Measurements from ENCODE around the gene SET. TPM values are rescaled to one million over a fixed set of nuclear protein-coding genes. Genes with fewer than 3 reads are reported as not detected.

SET gene
- total RNA-seq, 1 donor from 2014 or later = 551 TPM

DNA sequence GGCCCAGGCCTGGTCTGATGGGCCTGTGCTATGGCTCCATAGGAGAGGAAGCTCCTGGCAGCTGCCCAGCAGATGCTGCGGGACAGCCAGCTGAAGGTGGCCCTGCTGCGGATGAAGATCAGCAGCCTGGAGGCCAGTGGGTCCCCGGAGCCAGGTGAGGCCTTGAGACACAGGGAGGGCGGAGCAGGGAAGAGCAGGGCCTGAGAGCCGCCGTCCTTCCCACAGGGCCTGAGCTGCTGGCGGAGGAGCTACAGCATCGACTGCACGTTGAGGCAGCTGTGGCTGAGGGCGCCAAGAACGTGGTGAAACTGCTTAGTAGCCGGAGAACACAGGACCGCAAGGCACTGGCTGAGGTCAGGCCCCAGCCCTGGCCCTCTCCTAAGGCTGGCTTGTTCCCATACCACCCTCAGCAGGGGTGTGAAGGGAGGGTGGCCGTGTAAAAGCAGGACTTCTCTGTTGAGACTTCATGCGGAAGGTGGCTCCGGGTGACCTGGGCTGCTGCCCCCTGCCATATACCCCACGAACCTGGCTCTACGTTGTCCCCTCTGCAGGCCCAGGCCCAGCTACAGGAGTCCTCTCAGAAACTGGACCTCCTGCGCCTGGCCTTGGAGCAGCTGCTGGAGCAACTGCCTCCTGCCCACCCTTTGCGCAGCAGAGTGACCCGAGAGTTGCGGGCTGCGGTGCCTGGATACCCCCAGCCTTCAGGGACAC is 17.8 kb downstream of the SET start:
- intact Hi-C loops (cut with micrococcal nuclease) = no loop called here

- intact Hi-C loops (cut with micrococcal nuclease) = no loop called here
Observed at GRCh38 chr9:128707446-128707845, 18.4 kb downstream of the SET start.

DNA sequence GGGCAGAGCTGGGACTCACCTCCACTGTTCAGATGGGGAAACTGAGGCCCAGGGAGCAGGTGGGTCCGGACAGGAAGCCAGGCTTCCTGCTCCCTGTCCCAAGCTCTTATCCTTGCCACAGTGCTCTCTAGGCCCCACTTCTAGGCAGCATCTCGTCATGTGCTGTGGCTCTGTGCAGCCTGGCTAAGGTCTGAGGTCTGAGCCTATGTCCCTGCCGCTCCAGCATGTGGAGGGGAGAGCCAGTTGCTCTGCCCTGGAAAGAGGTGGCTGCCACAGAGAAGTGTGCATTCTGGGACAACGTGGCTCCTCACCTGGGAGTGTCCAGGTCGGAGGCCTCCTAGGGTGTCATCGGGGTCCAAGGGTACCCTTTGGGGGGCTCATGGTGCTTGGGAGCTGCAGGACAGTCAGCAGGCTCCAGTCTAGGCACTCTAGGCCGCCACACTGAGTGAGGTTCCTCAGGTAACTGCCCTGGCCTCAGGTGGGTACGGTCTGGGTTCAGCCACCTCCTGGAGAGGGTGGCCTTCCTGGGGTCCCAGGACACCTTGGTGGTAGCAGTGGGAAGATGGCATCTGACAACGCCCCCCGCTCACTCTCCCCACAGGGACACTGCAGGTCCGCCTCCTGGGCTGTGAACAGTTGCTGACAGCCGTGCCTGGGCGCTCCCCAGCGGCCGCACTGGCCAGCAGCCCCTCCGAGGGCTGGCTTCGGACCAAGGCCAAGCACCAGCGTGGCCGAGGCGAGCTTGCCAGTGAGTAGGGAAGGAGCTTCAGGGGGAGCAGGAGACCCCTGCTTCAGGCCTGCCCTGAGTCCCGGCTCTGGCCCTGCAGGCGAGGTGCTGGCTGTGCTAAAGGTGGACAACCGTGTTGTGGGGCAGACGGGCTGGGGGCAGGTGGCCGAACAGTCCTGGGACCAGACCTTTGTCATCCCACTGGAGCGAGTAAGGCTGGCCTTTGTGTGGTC is 23.7 kb downstream of the SET start:
- intact Hi-C loops (cut with micrococcal nuclease) = no loop called here

GRCh38 chr9:128713411-128713780 is 24.4 kb downstream of the SET start:
- intact Hi-C loops (cut with micrococcal nuclease) = no loop called here

DNA sequence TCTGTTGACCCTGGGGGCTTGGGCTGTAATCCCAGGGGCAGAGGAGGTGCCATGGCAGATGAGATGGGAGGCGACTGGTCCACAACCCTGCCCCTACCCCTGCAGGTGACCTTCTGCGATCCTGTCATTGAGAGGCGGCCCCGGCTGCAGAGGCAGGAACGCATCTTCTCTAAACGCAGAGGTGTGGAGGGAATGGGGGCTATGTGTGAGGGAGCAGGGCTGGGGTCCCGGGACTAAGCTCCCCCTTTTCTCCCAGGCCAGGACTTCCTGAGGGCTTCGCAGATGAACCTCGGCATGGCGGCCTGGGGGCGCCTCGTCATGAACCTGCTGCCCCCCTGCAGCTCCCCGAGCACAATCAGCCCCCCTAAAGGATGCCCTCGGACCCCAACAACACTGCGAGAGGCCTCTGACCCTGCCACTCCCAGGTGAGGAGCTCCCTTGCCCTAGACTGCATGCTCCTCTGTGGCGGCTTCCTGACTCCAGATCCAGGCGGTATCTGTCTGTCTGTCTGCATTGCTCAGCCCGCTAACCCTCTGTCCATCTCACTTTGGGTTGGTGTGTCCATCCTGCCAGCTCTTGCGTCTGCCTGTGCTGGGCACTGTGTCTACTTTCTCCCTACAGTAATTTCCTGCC is 25.0 kb downstream of the SET start:
- intact Hi-C loops (cut with micrococcal nuclease) = no loop called here

GRCh38 chr9:128714586-128715435 is 25.8 kb downstream of the SET start:
- intact Hi-C loops (cut with micrococcal nuclease) = no loop called here

GRCh38 chr9:128715436-128715750 is 26.4 kb downstream of the SET start:
- intact Hi-C loops (cut with micrococcal nuclease) = no loop called here

GRCh38 chr9:128716581-128717254 is 27.7 kb downstream of the SET start:
- intact Hi-C loops (cut with micrococcal nuclease) = no loop called here

DNA sequence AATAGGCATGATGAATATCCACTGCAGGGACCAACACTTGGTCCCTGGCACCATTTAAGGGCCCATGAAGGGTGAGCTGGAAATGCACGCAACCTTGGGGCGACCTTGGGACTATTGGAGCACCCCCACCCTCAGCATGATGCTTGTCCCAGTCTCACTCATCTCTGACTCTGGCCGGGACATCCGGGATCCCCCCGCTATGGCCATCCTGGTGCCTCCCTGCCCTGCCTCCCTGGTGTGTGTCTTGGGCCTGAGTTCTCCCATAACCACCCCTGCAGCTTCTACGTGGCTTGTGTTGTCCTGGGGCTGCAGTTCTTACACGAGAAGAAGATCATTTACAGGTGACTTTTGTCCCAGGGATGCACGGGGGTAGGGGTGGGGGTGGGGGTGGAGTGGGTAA is 29.0 kb downstream of the SET start:
- intact Hi-C loops (cut with micrococcal nuclease) = no loop called here

GRCh38 chr9:128718475-128718874 is 29.5 kb downstream of the SET start:
- intact Hi-C loops (cut with micrococcal nuclease) = no loop called here

DNA sequence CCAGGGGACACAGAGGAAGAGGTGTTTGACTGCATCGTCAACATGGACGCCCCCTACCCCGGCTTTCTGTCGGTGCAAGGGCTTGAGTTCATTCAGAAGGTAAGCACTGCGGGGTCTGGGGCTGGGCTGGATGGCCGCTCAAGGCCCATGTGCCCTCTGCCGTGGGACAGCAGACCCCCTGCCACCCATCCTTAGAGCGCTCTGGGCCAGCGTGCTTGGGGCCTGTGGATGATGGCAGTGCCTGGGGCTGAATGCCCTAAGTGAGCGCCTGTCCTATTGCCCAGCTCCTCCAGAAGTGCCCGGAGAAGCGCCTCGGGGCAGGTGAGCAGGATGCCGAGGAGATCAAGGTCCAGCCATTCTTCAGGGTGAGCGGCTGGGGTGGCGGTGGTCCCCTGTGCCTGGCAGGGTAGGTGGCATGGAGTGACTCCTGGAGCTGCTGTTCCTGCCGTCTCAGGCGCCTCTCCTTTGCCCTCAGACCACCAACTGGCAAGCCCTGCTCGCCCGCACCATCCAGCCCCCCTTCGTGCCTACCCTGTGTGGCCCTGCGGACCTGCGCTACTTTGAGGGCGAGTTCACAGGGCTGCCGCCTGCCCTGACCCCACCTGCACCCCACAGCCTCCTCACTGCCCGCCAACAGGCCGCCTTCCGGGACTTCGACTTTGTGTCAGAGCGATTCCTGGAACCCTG is 31.0 kb downstream of the SET start:
- intact Hi-C loops (cut with micrococcal nuclease) = loop anchor here (10.0 kb wide), 1 partner anchor 315 kb away; the partner anchor contains the start of gene MIGA2

DNA sequence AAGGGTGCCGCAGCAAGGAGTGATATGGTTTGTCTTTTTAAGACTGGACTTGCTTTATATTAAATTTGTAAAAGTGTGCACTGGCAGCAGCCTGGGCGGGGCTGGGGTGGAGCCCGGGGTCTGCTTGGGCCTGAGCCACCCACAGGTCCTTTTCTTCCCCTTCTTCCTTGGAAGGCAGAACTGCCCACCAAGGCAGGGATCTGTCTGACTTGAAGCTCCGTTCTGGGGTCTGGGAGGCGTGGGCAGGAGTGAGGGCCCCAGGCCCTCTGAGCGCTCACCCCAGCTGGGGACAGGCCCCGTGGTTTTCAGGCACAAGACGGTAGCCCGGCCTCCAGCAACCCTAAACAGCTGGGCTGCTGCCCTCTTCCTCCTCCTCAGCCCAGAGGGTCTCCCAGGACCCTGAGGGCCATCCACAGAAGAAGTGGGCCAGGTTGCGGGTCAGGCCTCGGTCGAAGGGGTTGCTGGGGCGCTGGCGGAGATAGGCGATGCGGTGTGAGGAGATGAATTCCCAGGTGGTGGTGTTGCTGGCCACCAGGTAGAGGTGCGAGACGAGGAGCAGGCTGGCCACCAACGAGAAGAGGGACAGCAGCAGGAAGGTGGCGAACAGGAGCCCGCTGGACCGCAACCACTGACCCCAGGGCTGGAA is 31.9 kb downstream of the SET start:
- intact Hi-C loops (cut with micrococcal nuclease) = loop anchor here (10.0 kb wide), 1 partner anchor 314 kb away; the partner anchor contains the start of gene MIGA2

GRCh38 chr9:128721487-128722010 is 32.5 kb downstream of the SET start:
- intact Hi-C loops (cut with micrococcal nuclease) = loop anchor here (10.0 kb wide), 1 partner anchor 313 kb away; the partner anchor contains the start of gene MIGA2

GRCh38 chr9:128722380-128723351 is 33.6 kb downstream of the SET start:
- intact Hi-C loops (cut with micrococcal nuclease) = loop anchor here (10.0 kb wide), 1 partner anchor 312 kb away; the partner anchor contains the start of gene MIGA2

- intact Hi-C loops (cut with micrococcal nuclease) = loop anchor here (10.0 kb wide), 1 partner anchor 311 kb away; the partner anchor contains the start of gene MIGA2
Observed at GRCh38 chr9:128723352-128723865, 34.4 kb downstream of the SET start.

- intact Hi-C loops (cut with micrococcal nuclease) = loop anchor here (1.0 to 10.0 kb wide), 8 partner anchors 36 to 311 kb away; partner anchors contain the start of genes DYNC2I2, ENDOG, LRRC8A and MIGA2
Observed at GRCh38 chr9:128723866-128724743, 35.1 kb downstream of the SET start, which contains the start of gene ZDHHC12. ZDHHC12 (minus strand) TSS chr9:128724127; CDS start chr9:128724093, 34 bp downstream.

Measured in T-helper 2 cell treated with Interferon-gamma antibody and Interleukin-4, amounts not matched to agents 100 ng/mL and 5 ng/mL, for 36 hours (primary cell).